Cardiac fibroblast (primary cell): ENCODE results near the gene CYP4B1.

Source experiments
- DNase-seq, 2 donors: peaks; one replicate each; pipeline versions ENCODE4 v3.0.0 to v3.0.0-alpha.2; 2010; ENCODE audit warnings: low read depth in 2 of 2
- H3K4me3 ChIP-seq, 2 donors: replicated peaks in 1 of 2; 1 replicate in 1 of 2; 2 replicates in 1 of 2; pipeline ENCODE4 v1.5.1; 2011; ENCODE audit warnings: low read depth in 2 of 2, low read length in 2 of 2, mild to moderate bottlenecking in 2 of 2, moderate library complexity in 1 of 2
- TF ChIP-seq, protein P1 (sequence below): IDR thresholded peaks from one replicate; pipeline ENCODE4 v1.5.1; 2011; ENCODE audit warnings: low read depth, mild to moderate bottlenecking, low read length, inconsistent platforms

CYP4B1 gene

DNA sequence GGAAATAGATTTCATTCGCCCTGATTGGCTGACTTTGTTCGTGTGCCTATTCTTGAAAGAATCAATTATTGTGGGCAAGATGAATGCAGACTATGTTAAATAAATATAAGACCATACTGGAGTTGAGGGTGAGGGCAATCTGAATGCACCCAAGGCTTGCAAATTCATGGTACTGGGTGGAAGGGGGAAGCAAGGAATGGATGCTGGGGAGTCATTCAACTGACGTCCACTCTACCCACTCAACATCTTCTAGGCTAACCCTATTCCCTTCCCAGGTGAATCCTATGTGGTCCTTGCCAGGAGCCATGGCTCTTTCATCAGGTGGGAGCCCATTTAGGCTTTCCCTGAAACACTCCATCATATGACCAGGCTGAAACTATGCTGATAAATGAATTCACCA, 5.7 kb upstream of the CYP4B1 start:
- no peak for DNase-seq
- H3K4me3 ChIP-seq, result no peak overlapping the region
- TF ChIP-seq, protein P1, sequence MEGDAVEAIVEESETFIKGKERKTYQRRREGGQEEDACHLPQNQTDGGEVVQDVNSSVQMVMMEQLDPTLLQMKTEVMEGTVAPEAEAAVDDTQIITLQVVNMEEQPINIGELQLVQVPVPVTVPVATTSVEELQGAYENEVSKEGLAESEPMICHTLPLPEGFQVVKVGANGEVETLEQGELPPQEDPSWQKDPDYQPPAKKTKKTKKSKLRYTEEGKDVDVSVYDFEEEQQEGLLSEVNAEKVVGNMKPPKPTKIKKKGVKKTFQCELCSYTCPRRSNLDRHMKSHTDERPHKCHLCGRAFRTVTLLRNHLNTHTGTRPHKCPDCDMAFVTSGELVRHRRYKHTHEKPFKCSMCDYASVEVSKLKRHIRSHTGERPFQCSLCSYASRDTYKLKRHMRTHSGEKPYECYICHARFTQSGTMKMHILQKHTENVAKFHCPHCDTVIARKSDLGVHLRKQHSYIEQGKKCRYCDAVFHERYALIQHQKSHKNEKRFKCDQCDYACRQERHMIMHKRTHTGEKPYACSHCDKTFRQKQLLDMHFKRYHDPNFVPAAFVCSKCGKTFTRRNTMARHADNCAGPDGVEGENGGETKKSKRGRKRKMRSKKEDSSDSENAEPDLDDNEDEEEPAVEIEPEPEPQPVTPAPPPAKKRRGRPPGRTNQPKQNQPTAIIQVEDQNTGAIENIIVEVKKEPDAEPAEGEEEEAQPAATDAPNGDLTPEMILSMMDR, result no peak

DNA sequence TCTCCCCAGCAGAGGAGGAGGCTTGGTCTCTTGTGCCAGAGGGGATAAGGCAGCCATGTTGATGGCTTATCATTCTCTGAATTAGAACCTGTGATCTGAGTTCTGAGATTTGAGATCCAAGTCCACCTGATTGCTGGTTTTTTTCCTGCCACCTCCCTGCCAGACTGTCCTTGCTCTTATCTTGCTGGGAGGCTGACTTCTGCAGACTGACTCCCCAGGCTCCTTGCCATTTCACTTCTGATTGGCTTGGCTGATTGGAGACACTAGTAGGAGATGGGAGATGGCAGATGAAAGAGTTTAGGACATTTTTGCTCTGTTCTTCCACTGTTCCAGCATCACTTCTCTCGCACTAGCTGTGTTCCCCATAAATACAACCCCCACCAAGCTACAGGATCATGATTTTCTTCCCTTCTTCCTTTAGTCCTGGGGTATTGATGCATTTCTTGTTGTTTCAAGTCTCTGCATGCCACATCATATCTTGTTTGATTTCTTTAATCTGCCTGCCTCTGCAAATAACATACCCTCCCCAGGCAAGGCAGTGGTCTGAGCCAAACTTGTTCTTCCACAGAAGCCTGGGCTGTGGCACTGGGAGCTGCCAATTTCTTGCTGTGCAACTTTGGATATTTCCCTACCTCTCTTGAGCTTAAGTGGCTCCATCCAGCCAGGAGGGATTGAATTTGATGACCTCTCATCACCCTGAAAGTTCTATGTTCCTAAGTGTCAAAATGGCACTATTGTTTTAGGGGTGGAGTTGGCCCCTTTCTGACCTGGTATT, 963 bp upstream of the CYP4B1 start:
- TF ChIP-seq, protein P1, result no peak
- no peak for DNase-seq
- H3K4me3 ChIP-seq, result no peak overlapping the region

DNA sequence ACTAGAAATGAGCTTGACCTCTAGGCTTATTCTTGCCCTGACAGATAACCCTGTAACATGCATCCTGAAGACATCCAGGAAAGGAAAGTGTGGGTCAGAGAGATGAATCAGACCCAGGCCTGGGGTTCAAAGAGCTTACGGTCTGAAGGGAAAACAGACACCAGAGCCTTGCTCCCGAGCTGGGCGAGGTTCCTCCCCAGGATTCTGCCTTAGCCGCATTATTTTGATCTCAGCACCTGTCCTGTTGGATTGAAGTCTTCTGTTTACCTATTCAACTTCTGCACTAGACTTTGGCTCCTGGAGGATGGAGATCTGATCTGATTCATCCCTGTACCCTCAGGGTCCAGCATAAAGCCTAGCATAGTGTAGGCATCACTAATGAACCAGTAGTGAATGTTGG, 1.9 kb downstream of the CYP4B1 start:
- TF ChIP-seq, protein P1, result no peak
- no peak overlapping the region for H3K4me3 ChIP-seq
- DNase-seq, result no peak

DNA sequence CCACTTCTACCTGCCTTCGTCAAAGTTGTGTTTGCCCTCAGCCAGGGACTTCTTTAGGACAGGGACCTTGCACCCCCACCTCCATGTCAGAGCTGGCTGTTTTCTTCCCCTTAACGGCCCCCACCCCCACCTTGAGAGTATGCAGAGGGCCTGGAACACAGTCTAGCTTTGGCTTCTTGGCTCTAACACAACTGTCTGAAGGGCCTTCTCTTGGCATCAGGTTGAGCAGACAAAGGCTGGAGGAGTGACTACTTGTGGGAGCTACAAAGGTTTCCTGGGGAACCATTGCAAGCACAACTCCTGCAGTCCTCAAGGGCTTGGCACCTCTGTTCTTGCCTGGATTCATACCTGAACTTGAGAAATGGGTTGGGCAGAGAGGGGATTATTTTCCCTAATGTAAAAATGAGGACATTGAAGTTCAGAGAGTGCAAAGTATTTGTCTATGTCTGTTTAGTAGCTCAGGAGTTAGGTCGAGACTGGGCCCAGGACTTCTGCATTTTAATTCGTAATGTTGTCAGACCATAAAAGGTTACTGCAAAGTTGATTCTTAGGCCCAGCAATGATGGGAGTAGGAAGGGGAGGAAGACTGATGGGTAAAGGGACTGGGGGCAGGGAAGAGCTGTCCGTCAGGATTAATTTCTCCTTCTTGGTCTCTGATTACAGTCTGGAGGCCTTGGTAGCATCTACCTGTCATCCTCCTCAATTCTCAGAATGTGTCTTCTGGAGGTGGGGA, 2.6 kb downstream of the CYP4B1 start:
- no peak for DNase-seq
- TF ChIP-seq, protein P1, result no peak
- H3K4me3 ChIP-seq, result no peak overlapping the region

DNA sequence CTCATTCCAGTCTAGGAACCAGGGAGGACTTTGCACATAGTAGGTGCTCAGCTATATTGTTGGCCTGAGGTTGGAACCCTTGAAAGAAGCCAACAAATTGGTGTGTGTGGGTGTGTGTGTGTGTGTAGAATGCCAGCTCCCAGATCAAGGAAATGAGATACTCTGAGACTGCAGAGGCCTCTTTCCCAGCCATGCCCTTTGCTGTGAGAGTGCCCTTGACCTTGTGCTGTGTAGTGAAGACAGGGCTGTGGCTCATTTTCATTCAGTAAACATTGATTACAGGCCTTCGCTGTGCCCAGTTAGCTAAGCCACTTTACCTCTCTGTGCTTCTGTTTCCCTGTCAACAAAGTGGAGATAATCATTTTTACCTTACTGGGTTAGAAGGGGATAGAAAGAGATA, 3.2 kb downstream of the CYP4B1 start:
- DNase-seq, result no peak
- no peak overlapping the region for H3K4me3 ChIP-seq
- TF ChIP-seq, protein P1, result no peak

DNA sequence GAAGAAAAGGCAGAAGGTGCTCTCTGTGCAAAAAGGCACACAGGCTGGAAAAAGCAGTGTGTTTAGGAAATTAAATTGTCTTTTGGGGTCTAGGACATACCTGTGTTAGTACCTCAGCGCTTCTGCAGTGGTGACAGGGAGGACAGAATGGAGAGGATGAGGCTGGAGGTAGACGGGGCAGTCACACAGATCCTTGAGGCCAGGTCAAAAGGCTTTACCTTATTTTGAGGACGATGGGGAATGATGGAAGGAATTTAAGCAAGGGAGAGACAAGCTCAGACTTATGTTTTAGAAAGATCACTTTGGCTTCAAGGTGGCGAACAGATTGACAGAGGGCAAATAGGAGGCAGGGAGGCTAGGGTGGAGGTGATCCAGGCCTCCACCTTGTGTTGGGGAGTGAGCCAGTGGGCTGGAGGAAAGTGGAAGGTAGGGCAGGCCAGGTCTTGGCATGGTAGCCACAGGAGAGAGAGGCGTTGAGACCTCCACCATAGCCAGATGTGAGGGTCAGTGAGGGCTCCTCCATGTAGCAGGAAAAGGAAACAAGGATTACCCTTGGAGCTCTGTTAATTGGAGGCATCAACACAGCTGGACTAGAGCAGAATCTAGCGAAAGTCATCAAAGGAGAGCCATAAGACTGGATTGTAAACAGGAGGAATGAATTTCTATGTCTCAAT, 4.2 kb downstream of the CYP4B1 start:
- DNase-seq, result no peak
- TF ChIP-seq, protein P1, result no peak
- no peak overlapping the region for H3K4me3 ChIP-seq
